K562 (cell line): ENCODE data around the gene EDN2.

Experiments
- CEBPB ChIP-seq: fragments of 450-650 bp; IDR thresholded peaks from 2 replicates; pipeline ENCODE4 v1.6.1; 2016; ENCODE audit warnings: missing genetic modification characterization, missing compliant biosample characterization
- FOS ChIP-seq: IDR thresholded peaks from 3 replicates; pipeline ENCODE4 v1.6.1; 2011; ENCODE audit not compliant: insufficient read length; ENCODE audit errors: extremely low read depth
- MEIS2 ChIP-seq: fragments of 450-650 bp; IDR thresholded peaks from 2 replicates; pipeline ENCODE4 v1.6.1; 2014; ENCODE audit warnings: mild to moderate bottlenecking; ENCODE audit not compliant: partially characterized antibody
- MTA1 ChIP-seq: fragments of 450-650 bp; IDR thresholded peaks from 2 replicates; pipeline ENCODE4 v1.6.1; 2017; ENCODE audit warnings: borderline replicate concordance
- POLR2A ChIP-seq: fragments of 450-650 bp; conservative IDR thresholded peaks from 2 replicates; pipeline ENCODE4 v1.6.1; 2016
- RAD51 ChIP-seq: fragments of 450-650 bp; IDR thresholded peaks from 2 replicates; pipeline ENCODE4 v1.7.1; 2016; ENCODE audit warnings: low read depth, mild to moderate bottlenecking, borderline replicate concordance
- SIN3A ChIP-seq, 2 experiments: fragments of 150-350 bp in 1 of 2; IDR thresholded peaks; 2 replicates each; pipeline ENCODE4 v1.6.1; 2011 to 2016; ENCODE audit warnings: borderline replicate concordance in 2 of 2, low read depth in 2 of 2, low read length in 2 of 2, mild to moderate bottlenecking in 2 of 2, moderate library complexity in 2 of 2; ENCODE audit not compliant: control insufficient read depth in 1 of 2
- TAF1 ChIP-seq: IDR thresholded peaks from 2 replicates; pipeline ENCODE4 v1.6.1; 2011; ENCODE audit warnings: mild to moderate bottlenecking, low read length, moderate library complexity; ENCODE audit not compliant: insufficient read depth, control insufficient read depth, severe bottlenecking; ENCODE audit errors: extremely low read depth
- YBX1 ChIP-seq: fragments of 450-650 bp; IDR thresholded peaks from 2 replicates; pipeline ENCODE4 v1.7.1; 2016; ENCODE audit warnings: mild to moderate bottlenecking
- ZBTB1 ChIP-seq: sonication (generic); formaldehyde crosslinking; IDR thresholded peaks from 2 replicates; pipeline ENCODE4 v1.8.1; 2023; ENCODE audit warnings: missing genetic modification reagents, low read depth, mild to moderate bottlenecking, borderline replicate concordance
- TF ChIP-seq, protein P1 (sequence below): sonication (generic); formaldehyde crosslinking; IDR thresholded peaks from 2 replicates; pipeline ENCODE4 v1.9.0; 2022; ENCODE audit warnings: mild to moderate bottlenecking, missing genetic modification reagents
- TF ChIP-seq, protein P2 (sequence below), 2 experiments: fragments of 450-650 bp; formaldehyde crosslinking in 1 of 2; IDR thresholded peaks; 2 replicates each; pipeline versions ENCODE4 v1.4.0 to v1.6.1; 2014 to 2020; ENCODE audit warnings: mild to moderate bottlenecking in 2 of 2, borderline replicate concordance in 1 of 2, low read depth in 1 of 2
- TF ChIP-seq, protein P3 (sequence below), 3 experiments: IDR thresholded peaks in 2 of 3; conservative IDR thresholded peaks in 1 of 3; 2 replicates each; pipeline ENCODE4 v1.5.1; 2011 to 2012; ENCODE audit warnings: low read length in 3 of 3, mild to moderate bottlenecking in 3 of 3, control low read depth in 2 of 3, improper control_type of control experiment in 1 of 3, inconsistent platforms in 1 of 3, low read depth in 1 of 3, mixed read lengths in 1 of 3, moderate library complexity in 1 of 3; ENCODE audit not compliant: insufficient read depth in 2 of 3

DNA sequence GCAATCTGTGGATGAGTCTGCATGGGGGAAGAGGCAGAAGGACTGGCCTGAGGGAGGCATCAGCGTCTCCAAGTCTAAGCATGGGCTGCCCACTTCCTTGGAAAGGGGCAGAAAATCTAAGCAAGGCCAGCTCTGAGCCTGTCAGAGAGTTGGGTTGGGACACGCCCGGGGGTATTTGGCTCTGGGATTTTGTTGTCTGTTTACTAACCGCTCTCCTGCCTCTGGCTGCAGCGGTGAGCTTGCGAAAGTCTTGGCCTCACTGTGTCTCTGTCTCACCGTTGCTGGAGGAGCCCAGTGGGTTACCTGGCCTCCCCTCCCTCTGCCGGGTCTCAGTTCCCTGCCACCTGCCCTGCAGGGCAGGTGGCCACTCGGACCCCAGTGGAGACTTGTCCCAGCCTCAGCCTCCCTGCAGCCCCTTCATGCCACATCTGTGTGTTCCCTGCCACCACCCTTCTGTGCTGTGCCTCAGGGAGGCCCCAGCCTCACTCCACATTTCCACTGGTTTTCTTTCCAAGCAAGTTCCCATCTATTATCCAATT is 33.7 kb downstream of the EDN2 start:
- TF ChIP-seq FOS (no peak), ZBTB1 (CRISPR knock-in tag) (no peak), MTA1 (no peak), TAF1 (no peak), SIN3A (IDR thresholded peaks at IDR 0.05; ENCODE audit: borderline replicate concordance in 2 of 2, control insufficient read depth in 1 of 2, low read depth in 2 of 2, low read length in 2 of 2) (no peak), MEIS2 (no peak), RAD51 (no peak), CEBPB (tag) (no peak), YBX1 (no peak), POLR2A (no peak)
- TF ChIP-seq, protein P1, sequence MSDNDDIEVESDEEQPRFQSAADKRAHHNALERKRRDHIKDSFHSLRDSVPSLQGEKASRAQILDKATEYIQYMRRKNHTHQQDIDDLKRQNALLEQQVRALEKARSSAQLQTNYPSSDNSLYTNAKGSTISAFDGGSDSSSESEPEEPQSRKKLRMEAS = no peak
- TF ChIP-seq, protein P2, sequence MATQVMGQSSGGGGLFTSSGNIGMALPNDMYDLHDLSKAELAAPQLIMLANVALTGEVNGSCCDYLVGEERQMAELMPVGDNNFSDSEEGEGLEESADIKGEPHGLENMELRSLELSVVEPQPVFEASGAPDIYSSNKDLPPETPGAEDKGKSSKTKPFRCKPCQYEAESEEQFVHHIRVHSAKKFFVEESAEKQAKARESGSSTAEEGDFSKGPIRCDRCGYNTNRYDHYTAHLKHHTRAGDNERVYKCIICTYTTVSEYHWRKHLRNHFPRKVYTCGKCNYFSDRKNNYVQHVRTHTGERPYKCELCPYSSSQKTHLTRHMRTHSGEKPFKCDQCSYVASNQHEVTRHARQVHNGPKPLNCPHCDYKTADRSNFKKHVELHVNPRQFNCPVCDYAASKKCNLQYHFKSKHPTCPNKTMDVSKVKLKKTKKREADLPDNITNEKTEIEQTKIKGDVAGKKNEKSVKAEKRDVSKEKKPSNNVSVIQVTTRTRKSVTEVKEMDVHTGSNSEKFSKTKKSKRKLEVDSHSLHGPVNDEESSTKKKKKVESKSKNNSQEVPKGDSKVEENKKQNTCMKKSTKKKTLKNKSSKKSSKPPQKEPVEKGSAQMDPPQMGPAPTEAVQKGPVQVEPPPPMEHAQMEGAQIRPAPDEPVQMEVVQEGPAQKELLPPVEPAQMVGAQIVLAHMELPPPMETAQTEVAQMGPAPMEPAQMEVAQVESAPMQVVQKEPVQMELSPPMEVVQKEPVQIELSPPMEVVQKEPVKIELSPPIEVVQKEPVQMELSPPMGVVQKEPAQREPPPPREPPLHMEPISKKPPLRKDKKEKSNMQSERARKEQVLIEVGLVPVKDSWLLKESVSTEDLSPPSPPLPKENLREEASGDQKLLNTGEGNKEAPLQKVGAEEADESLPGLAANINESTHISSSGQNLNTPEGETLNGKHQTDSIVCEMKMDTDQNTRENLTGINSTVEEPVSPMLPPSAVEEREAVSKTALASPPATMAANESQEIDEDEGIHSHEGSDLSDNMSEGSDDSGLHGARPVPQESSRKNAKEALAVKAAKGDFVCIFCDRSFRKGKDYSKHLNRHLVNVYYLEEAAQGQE (IDR thresholded peaks at IDR 0.05; ENCODE audit: borderline replicate concordance) = no peak
- TF ChIP-seq, protein P2 (CRISPR knock-in tag; IDR thresholded peaks at IDR 0.05; ENCODE audit: low read depth) = no peak
- TF ChIP-seq, protein P3, sequence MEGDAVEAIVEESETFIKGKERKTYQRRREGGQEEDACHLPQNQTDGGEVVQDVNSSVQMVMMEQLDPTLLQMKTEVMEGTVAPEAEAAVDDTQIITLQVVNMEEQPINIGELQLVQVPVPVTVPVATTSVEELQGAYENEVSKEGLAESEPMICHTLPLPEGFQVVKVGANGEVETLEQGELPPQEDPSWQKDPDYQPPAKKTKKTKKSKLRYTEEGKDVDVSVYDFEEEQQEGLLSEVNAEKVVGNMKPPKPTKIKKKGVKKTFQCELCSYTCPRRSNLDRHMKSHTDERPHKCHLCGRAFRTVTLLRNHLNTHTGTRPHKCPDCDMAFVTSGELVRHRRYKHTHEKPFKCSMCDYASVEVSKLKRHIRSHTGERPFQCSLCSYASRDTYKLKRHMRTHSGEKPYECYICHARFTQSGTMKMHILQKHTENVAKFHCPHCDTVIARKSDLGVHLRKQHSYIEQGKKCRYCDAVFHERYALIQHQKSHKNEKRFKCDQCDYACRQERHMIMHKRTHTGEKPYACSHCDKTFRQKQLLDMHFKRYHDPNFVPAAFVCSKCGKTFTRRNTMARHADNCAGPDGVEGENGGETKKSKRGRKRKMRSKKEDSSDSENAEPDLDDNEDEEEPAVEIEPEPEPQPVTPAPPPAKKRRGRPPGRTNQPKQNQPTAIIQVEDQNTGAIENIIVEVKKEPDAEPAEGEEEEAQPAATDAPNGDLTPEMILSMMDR (IDR thresholded peaks at IDR 0.05 in 2 of 3, conservative IDR thresholded peaks at IDR 0.05 in 1 of 3; ENCODE audit: insufficient read depth in 2 of 3, low read depth in 1 of 3, low read length in 3 of 3) = no peak
